ENCODE results near the gene FEZ2.
A peak's percentile ranks its signal among the peaks of the same experiment; 100 is the strongest.

Gene FEZ2

GRCh38 chr2:36586672-36587071 is 11.3 kb downstream of the FEZ2 start:
- FAIRE-seq: no peak

- no peak for FAIRE-seq
These were observed 13.7 kb downstream of the FEZ2 start for GRCh38 chr2:36584148-36584794.

- no peak for FAIRE-seq
These were observed 15.0 kb downstream of the FEZ2 start for GRCh38 chr2:36582951-36583350.

- FAIRE-seq: no peak
These were observed 15.4 kb downstream of the FEZ2 start for GRCh38 chr2:36582538-36582937.

GRCh38 chr2:36579297-36579664 is 18.7 kb downstream of the FEZ2 start:
- FAIRE-seq: no peak

- peak; percentile 27 for FAIRE-seq
These were observed 19.3 kb downstream of the FEZ2 start for GRCh38 chr2:36578343-36579296.

GRCh38 chr2:36577884-36578283 is 20.1 kb downstream of the FEZ2 start:
- FAIRE-seq: no peak

GRCh38 chr2:36574560-36574959 is 23.4 kb downstream of the FEZ2 start:
- no peak for FAIRE-seq

- no peak for FAIRE-seq
These were observed 24.8 kb downstream of the FEZ2 start for GRCh38 chr2:36573165-36573564.

- no peak for FAIRE-seq
These were observed 25.3 kb downstream of the FEZ2 start for GRCh38 chr2:36572719-36573059.

- no peak for FAIRE-seq
These were observed 25.8 kb downstream of the FEZ2 start for GRCh38 chr2:36572054-36572718.

- FAIRE-seq: no peak
These were observed 27.6 kb downstream of the FEZ2 start for GRCh38 chr2:36570416-36570815.

- FAIRE-seq: no peak
These were observed 28.6 kb downstream of the FEZ2 start for GRCh38 chr2:36569267-36569856.

GRCh38 chr2:36568516-36569246 is 29.3 kb downstream of the FEZ2 start:
- no peak for FAIRE-seq

- no peak for FAIRE-seq
These were observed 30.1 kb downstream of the FEZ2 start for GRCh38 chr2:36567711-36568408.

GRCh38 chr2:36566887-36567286 is 31.1 kb downstream of the FEZ2 start:
- no peak for FAIRE-seq

- no peak for FAIRE-seq
These were observed 32.3 kb downstream of the FEZ2 start for GRCh38 chr2:36565712-36566111.

- FAIRE-seq: no peak
These were observed 33.5 kb downstream of the FEZ2 start for GRCh38 chr2:36564377-36564930.

GRCh38 chr2:36562973-36563532 is 34.9 kb downstream of the FEZ2 start:
- peak; percentile 68 for FAIRE-seq

GRCh38 chr2:36562240-36562639 is 35.7 kb downstream of the FEZ2 start:
- no peak for FAIRE-seq

- peak; percentile 36 for FAIRE-seq
These were observed 36.6 kb downstream of the FEZ2 start for GRCh38 chr2:36561237-36561944.

Measured in islet of Langerhans (tissue), 1 donor.